Fibroblast of skin of abdomen (primary cell): ENCODE results near the gene RERE.
"Not testable (repeated sequence)": the region's sequence is repeated elsewhere in the genome, so short reads cannot be mapped to it uniquely, and the experiment has no call there.

Experiments used
- DNase-seq: peaks from one replicate; pipeline ENCODE4 v3.0.0-alpha.2; 2013

Gene RERE

GRCh38 chr1:8468751-8469150 is 348.7 kb downstream of the RERE start:
- DNase-seq: no peak

- no peak for DNase-seq
Observed at GRCh38 chr1:8467308-8467707, 350.1 kb downstream of the RERE start.

DNA sequence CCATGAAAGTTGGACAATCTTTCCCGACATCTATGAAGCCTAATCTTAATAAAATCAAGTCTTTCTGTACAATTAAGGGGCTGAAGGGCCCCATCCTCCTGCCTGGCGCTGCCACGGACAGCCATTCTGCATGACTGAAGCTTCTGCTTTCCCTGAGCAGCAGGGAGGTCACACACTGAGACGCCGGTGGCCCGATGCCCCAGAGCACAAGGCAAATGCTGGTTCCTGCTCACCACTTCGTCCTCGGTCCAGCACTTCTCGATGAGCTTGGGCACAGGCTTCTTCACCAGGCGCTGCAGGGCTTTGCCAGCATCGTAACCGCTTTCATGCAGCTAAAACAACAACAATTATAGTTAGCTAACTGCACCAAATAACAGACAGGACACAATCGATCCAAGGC is 351.7 kb downstream of the RERE start:
- no peak for DNase-seq

- peak; percentile 60 for DNase-seq
Observed at GRCh38 chr1:8465013-8465412, 352.4 kb downstream of the RERE start.

- no peak for DNase-seq
Observed at GRCh38 chr1:8464377-8464776, 353.1 kb downstream of the RERE start.

DNA sequence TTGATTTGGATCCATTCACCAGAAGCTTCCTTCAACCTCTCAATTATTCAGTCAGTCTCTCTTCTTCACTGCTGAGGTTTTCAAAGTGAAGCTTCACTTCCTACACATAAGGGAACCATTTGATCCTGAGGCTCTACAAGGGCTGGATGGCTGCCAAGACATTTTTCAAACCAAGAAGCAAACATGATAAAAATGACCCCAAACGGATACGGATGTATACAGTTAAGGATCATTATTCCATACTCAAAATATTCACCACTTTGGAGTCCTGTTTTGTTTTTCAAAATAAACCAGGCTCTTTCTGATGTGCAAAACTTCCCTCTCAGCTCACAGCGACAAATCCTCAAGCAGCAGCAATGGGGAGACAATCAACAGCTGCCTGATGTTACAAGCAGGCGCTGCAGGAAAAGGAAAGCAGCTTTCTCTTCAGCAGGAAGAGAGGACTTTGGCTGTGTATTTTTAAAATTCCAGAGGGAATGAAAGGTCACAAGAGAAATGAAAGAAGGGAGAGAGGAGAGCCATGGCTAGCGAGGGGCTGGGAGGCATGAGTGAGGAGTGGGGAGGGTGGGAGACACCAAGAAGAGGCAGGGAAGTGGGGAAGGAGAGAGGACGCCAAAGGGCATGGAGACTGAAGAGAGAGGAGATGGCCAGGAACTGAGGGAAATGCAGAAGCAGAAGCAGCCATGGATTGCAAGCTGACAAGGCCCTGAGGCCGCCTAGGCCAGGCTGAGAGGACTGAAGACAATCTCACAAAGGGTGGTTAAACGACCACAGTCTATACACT is 354.1 kb downstream of the RERE start:
- DNase-seq: peak; percentile 83

- no peak for DNase-seq
Observed at GRCh38 chr1:8462371-8462892, 355.0 kb downstream of the RERE start.

GRCh38 chr1:8461351-8462110 is 355.9 kb downstream of the RERE start:
- no peak for DNase-seq

GRCh38 chr1:8460784-8461183 is 356.7 kb downstream of the RERE start:
- no peak for DNase-seq

DNA sequence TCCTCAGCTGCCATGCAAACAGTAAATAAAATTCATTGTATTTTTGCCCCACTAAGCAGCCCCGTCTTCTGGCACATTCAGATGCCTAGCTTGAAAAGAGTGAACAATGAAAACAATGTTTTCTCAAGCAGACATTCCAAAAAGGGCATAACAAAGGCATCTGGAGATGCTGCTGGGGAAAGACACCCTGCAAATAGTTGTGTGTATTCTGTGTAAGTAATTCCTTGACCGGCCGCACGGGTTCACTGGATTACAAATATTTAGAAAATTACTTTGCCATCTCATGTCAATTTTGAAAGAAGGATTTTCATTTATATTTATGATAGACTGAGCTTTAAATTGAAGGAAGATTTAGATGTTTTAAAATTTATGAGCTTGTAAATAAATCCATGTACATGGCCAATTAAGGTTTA is 357.3 kb downstream of the RERE start:
- peak; percentile 24 for DNase-seq

DNA sequence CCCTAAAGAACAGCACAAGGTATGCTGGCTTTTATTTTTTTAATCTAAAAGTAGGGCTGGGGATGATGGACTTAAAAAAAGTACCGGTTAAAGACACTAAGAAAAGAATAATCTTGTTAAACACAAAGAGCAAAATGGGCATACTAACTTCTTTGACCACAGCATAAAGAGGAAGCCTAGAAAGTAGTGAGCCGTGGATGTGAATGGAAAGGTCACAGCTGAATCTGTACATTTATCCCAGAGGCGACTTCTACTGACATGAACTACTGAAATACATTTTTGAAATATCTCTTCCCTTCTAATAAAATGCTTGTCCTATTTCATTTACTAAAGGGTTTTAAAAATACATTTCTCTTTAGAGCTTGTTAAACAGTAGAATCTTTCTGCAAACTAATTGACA is 358.8 kb downstream of the RERE start:
- DNase-seq: no peak

DNA sequence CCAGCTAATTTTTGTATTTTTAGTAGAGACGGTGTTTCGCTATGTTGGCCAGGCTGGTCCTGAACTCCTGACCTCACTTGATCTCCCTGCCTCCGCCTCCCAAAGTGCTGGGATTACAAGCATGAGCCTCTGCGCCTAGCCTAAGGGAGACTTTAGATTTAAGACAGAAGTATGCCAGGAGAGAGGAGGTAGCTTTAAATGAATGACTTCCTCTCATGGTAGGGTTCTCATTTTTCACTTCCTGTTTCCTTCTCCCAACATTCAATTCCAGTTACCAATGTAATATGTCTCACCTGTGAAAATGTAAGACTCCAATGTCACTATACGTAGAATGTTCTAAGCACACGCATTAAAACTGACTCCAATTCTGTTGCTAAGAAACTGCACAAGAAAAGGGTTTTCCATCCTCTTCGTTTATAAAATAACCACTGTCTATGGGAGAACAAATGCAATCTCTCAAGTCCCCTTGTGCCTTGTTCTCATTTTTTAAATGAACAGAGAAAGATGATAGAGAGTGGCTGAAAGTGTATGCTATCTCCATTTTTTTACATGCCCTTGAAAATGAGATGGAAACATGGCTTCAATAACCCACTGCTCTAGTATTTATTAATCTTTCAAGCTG is 359.6 kb downstream of the RERE start:
- DNase-seq: no peak

DNA sequence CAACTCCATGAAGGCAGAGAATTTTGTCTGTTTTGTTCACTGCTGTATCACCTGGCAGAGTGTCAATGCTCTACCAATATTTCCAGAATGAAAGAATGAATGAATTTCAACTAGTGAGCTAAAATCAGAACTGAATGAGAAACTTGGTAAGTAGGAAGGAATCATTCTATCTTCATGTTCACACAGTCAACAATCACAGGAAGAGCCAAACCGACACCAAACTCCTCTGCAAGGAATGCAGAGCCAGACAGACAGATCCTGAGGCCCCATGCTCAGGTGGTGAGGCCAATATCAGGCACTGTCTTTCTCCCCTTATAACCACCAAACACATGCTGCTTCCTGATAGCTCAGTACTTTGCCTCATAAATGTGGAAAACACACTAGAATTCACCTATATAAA is 360.4 kb downstream of the RERE start:
- no peak for DNase-seq

- DNase-seq: peak; percentile 72
Observed at GRCh38 chr1:8456308-8456912, 361.0 kb downstream of the RERE start.

GRCh38 chr1:8455700-8456307 is 361.6 kb downstream of the RERE start:
- DNase-seq: peak; percentile 21

DNA sequence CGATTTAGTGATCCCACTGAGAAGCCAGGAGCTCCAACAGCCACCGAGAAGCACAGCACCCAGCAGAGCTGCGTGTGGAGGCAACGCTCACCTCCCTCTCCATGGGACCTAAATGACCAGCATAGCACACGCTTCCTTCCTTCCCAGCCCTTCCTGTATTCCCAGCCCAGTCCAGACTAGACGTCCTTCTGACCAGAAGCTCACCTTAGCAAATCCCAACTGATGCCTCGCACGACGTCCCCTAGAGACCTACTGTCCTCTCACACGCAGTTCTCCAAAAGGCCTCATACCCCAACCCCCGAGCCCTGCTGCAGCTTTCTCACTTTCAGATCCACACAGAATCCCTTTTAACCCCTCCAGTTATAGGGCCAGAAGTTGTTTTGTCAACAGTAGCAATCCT is 367.1 kb downstream of the RERE start:
- no peak for DNase-seq

DNA sequence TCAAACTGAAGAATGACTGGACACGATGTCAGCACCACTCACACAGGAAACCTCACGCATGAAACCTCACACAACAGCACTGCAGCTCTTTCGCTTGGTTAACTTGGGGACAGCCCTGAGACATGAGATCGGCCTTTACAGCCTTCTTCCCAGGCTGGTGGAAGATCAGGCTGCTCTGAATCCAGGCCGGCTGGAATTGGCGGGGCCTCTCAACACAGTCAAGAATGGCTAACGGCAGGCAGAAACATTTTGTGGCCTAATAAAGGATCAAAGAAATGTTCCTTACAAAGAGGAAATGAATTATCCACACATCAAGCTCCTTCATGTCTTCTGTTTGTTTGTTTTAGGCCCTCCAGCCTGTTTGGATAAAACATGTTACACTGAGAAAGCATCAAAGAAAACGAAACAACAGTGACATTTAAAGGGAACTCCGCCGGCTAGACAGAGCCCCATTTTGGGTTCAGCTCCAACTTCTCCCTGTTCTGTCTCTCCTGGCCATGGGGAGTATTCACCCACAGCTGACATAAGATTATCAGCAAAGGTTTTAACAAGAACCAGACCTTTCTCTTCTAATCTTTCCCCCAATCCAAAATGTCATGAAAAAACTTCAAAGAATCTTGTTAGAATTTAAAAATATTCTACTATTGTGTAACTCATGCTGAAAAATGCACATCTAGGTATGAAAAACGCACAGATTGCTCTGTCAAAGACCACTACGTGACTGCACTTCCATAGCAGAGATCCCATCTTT is 368.4 kb downstream of the RERE start:
- DNase-seq: peak; percentile 58

DNA sequence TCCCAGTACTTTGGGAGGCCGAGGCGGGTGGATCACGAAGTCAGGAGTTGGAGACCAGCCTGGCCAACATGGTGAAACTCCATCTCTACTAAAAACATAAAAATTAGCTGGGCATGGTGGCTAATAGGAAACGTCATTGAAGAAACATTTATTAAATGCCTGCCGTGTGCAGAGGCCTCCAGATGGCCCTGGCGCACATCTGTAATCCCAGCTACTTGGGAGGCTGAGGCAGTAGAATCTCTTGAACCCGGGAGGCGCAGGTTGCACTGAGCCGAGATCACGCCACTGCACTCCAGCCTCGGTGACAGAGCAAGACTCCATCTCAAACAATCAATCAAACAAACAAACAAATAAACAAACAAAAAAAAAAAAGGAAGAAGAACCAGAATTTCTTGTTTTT is 368.9 kb downstream of the RERE start:
- DNase-seq: peak; percentile 33

GRCh38 chr1:8447616-8448150 is 369.8 kb downstream of the RERE start:
- no peak for DNase-seq

GRCh38 chr1:8446119-8446518 is 371.3 kb downstream of the RERE start:
- not testable (repeated sequence) for DNase-seq

GRCh38 chr1:8443558-8444194 is 373.8 kb downstream of the RERE start:
- DNase-seq: no peak
